DOHH2 (cell line): Measurements from ENCODE around the gene TLK1.

Experiments used
- EZH2phosphoT487 ChIP-seq: fragments of 200-600 bp; sonication (generic); IDR thresholded peaks from 2 replicates; pipeline ENCODE4 v1.6.1; 2017; ENCODE audit warnings: borderline replicate concordance, mild to moderate bottlenecking, antibody characterized with exemption, low read length, moderate library complexity, mixed read lengths
- TF ChIP-seq, protein P1 (sequence below): fragments of 200-600 bp; sonication (generic); IDR thresholded peaks from one replicate; pipeline ENCODE4 v1.5.1; 2014; ENCODE audit warnings: antibody characterized with exemption, mild to moderate bottlenecking, low read depth, low read length; ENCODE audit not compliant: poor library complexity, severe bottlenecking

DNA sequence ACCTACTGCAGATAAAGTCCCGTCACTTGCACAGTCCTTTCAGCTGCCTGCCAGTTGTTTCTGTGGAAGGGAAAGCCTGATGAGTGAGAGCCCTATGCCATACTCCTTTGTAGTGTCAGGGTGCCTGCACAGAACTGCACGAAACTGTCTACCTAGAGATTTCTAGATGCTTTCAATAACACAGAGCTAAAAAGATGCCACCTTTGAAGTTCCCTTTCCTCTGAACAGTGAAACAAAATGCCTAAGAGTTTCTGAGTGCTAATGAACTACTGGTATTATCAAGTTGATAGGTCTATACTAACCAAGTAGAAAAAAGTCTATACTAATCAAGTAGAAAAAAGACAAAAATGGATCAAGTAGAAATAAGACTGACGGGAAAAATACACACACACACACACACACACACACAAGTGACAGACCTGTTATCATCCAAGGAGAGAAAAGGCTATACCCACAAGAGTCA is 79.0 kb downstream of the TLK1 start:
- TF ChIP-seq, protein P1, sequence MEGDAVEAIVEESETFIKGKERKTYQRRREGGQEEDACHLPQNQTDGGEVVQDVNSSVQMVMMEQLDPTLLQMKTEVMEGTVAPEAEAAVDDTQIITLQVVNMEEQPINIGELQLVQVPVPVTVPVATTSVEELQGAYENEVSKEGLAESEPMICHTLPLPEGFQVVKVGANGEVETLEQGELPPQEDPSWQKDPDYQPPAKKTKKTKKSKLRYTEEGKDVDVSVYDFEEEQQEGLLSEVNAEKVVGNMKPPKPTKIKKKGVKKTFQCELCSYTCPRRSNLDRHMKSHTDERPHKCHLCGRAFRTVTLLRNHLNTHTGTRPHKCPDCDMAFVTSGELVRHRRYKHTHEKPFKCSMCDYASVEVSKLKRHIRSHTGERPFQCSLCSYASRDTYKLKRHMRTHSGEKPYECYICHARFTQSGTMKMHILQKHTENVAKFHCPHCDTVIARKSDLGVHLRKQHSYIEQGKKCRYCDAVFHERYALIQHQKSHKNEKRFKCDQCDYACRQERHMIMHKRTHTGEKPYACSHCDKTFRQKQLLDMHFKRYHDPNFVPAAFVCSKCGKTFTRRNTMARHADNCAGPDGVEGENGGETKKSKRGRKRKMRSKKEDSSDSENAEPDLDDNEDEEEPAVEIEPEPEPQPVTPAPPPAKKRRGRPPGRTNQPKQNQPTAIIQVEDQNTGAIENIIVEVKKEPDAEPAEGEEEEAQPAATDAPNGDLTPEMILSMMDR, result no peak
- TF ChIP-seq EZH2phosphoT487, result no peak
